BLaER1 (cell line): ENCODE data around the gene SPATA13.

Experiments used
- H3K27ac ChIP-seq: shearing (Covaris generic); formaldehyde crosslinking; 2 replicates; pipeline ENCODE4 v1.8.1; 2022
- H3K27me3 ChIP-seq: shearing (Covaris generic); formaldehyde crosslinking; 2 replicates; pipeline ENCODE4 v1.8.1; 2022
- H3K36me3 ChIP-seq: shearing (Covaris generic); formaldehyde crosslinking; 2 replicates; pipeline ENCODE4 v1.8.1; 2022
- H3K4me1 ChIP-seq: shearing (Covaris generic); formaldehyde crosslinking; 2 replicates; pipeline ENCODE4 v1.8.1; 2022
- H3K4me2 ChIP-seq: shearing (Covaris generic); formaldehyde crosslinking; 2 replicates; pipeline ENCODE4 v1.8.1; 2022
- H3K4me3 ChIP-seq: shearing (Covaris generic); formaldehyde crosslinking; 2 replicates; pipeline ENCODE4 v1.8.1; 2022
- H3K9ac ChIP-seq: shearing (Covaris generic); formaldehyde crosslinking; 2 replicates; pipeline ENCODE4 v1.8.1; 2022
- H3K9me3 ChIP-seq: shearing (Covaris generic); formaldehyde crosslinking; 2 replicates; pipeline ENCODE4 v1.8.1; 2022
- H4K20me1 ChIP-seq: shearing (Covaris generic); formaldehyde crosslinking; 2 replicates; pipeline ENCODE4 v1.8.1; 2022
- Cebpa-rat ChIP-seq: shearing (Covaris generic); IDR thresholded peaks from 2 replicates; pipeline ENCODE4 v1.8.1; 2022

The SPATA13 gene

DNA sequence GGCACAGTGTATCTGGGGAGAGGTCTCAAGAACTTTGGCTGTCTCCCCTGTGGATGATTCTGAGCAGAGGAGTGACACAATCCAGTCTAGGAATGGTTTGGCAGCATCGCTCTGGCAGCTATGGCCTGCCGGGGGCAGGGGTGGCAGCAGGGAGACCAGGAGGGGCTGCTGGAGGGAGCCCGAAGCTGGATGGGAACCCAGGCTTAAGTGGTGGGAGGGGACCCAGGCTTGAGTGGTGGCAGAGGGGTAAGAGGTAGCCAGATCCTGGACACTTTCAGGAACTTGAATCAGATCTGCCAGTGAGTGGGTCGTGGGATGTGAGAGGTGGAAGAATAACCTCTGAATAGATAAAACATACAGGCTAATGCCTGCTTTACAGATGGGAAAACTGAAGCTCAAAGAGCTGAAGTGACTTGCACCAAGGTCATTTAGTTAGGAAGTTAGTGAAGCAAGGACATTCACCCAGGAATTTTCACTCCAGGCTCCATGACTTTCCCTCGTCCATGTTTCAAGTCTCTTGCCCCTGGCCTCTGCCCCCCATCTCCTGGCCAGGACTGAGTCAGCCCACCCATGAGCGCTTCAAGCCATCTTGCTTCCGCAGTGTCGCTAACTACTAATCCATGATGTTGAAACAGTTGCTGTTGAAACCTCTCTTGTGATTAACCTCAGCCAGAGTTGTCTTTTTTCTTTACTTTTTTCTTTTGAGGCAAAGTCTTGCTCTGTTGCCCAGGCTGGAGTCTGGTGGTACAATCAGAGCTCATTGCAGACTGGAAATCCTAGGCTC is 119.0 kb downstream of the SPATA13 start:
- no peaks in the 10 kb centered on the region for H3K9me3 ChIP-seq
- H3K27ac ChIP-seq, result no peak overlapping the region
- no peak overlapping the region for H3K9ac ChIP-seq
- H4K20me1 ChIP-seq, result no peaks in the 10 kb centered on the region
- H3K36me3 ChIP-seq, result peaks cover 6% of the 10 kb centered on the region; the same call in 1 of the 2 replicates
- no peaks in the 10 kb centered on the region for H3K27me3 ChIP-seq
- H3K4me3 ChIP-seq, result no peak overlapping the region
- H3K4me2 ChIP-seq, result no peak overlapping the region
- TF ChIP-seq Cebpa-rat, result no peak
- peaks cover 58% of the 10 kb centered on the region for H3K4me1 ChIP-seq

DNA sequence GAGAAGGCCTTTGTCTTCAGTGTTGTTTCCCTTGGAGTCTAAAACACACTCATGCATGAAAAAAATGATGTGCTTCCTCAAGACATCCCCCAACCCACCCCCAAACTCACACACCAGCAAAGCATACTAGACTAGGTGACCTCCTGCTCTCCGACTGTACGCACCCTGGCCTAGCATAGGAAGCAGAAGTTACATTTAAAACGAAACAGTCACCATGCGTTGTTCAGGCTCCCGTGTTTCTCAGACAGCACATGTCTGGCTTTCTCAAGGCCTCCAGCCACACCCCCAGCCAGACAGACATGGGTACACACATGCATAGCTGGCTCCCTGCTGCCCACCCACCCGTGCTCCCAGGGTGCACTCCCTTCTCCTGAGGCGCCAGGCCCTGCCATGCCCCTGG is 120.2 kb downstream of the SPATA13 start:
- H3K9ac ChIP-seq, result no peak overlapping the region; the same call in 1 of the 2 replicates

DNA sequence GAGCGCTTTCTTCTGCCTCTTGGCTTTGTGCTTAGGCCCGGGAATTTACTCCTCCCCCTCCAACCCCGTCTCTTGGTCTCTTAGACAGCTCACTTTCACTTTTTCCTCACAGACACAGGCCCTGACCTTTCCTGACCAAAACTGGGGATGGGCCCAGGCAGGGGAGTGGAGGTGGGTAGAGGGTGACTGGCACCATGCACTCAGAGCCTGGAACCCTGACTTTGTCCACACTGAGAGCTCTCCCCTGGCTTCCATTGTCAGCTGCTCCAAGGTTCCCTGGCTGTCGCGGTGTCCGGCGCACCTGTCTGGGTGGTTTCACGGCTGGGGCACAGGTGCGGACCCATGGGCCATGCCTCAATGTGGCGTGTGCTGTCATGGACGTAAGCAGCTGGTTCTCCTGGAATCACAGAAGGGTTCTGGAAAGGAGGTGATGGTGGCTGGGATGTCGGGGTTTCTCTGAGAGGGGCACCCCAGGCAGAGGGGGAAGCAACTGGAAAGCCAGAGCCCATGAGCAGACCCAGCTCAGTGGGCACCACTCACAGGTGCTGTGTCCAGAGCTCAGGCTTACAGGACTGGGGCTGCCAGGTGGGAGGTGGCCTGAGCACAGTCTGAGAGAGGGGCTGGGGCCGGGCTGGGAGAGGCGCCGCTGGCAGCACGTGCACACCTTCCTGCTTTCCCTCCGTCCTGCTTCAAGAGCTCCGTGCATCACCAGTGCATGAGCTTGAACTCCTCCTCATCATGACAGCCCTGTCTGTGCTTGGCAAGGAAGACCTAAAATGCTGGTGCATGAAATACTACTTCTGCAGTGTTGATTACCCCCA is 120.9 kb downstream of the SPATA13 start:
- Histone ChIP-seq H4K20me1 (no peaks in the 10 kb centered on the region), H3K4me2 (peak overlapping the region; percentile 56), H3K9ac (no peak overlapping the region), H3K27me3 (no peaks in the 10 kb centered on the region), H3K36me3 (peaks cover 13% of the 10 kb centered on the region; the same call in 1 of the 2 replicates), H3K4me1 (peaks cover 39% of the 10 kb centered on the region), H3K9me3 (no peaks in the 10 kb centered on the region), H3K27ac (peak overlapping the region; percentile 58), H3K4me3 (no peak overlapping the region)
- no peak for TF ChIP-seq Cebpa-rat

More for the DNA sequence above, 120.2 kb downstream of the SPATA13 start:
- Histone ChIP-seq H3K27me3 (no peaks in the 10 kb centered on the region), H4K20me1 (no peaks in the 10 kb centered on the region), H3K4me3 (no peak overlapping the region), H3K4me1 (peaks cover 46% of the 10 kb centered on the region), H3K36me3 (peaks cover 7% of the 10 kb centered on the region; the same call in 1 of the 2 replicates), H3K4me2 (peak overlapping the region; percentile 56), H3K9me3 (no peaks in the 10 kb centered on the region), H3K27ac (peak overlapping the region; percentile 58)
- TF ChIP-seq Cebpa-rat, result no peak

DNA sequence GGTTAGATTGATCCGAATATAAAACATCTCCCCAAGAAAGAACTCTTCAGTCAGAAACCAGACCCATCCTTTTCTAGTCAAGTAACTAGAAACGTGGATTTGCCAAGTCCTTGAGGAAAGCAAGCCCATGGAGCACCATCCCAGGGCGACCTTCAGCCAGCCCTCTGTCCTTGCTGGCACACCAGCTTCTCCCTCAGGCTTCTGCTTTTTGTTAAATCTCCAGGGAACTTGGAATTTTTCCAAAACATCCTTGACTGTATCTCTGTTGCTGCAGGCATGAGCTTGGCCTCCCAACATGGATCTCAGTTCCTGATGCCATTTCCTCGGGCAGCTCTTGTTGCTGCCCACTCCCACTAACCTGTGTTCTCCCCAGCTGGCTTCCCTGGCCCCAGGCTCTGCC is 121.7 kb downstream of the SPATA13 start:
- Histone ChIP-seq H3K4me3 (no peak overlapping the region), H3K9me3 (no peaks in the 10 kb centered on the region), H3K4me1 (peaks cover 35% of the 10 kb centered on the region), H3K9ac (no peak overlapping the region), H3K4me2 (no peak overlapping the region), H3K27me3 (no peaks in the 10 kb centered on the region), H4K20me1 (no peaks in the 10 kb centered on the region), H3K36me3 (peaks cover 20% of the 10 kb centered on the region; the same call in 1 of the 2 replicates), H3K27ac (no peak overlapping the region)
- TF ChIP-seq Cebpa-rat, result no peak

DNA sequence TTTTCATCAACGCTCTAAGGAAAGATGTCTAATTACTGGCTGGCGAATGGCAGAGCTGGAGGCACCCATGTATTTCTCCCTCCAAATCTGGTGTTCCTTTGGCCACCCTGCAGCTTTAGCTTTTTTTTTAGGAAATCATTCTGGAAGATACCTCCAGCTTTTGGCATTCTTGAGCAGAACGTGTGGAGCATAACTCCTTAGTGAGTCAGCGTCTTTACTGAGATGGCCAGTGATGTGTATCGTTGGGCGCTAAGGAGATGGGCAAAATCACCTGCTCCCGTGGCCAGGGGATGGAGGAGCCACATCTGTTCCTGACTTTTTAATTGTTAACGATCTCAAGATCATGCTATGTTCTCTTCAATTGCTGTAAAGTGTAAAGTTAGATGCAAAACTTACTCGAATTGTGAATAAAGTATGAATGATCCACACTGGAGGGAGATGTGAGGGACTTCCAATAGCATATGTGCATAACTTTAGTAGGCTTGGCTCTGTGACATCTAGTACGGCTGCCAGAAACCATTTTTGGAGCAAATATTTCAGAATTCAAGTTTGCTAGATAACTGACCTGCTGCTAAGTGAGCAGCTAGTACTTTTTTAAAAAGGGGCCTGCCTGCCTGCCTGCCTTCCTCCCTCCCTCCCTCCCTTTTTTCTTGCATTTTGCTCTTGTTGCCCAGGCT is 124.5 kb downstream of the SPATA13 start:
- Histone ChIP-seq H3K4me1 (peaks cover 18% of the 10 kb centered on the region), H3K4me2 (no peak overlapping the region), H3K9me3 (no peaks in the 10 kb centered on the region), H4K20me1 (no peaks in the 10 kb centered on the region), H3K4me3 (no peak overlapping the region), H3K27me3 (no peaks in the 10 kb centered on the region), H3K27ac (no peak overlapping the region), H3K36me3 (peaks cover 29% of the 10 kb centered on the region), H3K9ac (no peak overlapping the region)
- TF ChIP-seq Cebpa-rat, result no peak

DNA sequence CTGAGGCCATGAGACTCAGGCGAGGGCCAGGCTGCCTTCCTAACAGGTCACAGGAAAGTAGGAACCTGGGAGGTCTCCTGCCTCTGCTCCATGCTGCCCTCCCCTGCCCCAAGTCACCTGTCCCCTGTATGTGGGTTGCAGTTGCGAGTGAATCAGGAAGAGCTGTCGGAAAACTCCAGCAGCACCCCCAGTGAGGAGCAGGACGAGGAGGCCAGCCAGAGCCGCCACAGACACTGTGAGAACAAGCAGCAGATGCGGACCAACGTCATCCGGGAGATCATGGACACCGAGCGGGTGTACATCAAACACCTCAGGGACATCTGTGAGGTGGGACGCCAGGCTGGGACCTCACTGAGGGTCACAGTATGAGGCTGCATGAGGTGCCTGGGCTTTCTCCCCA is 126.1 kb downstream of the SPATA13 start:
- Histone ChIP-seq H3K4me1 (peaks cover 2% of the 10 kb centered on the region; the same call in 1 of the 2 replicates), H3K27ac (no peak overlapping the region), H3K36me3 (peaks cover 43% of the 10 kb centered on the region), H3K9me3 (no peaks in the 10 kb centered on the region), H3K4me3 (no peak overlapping the region), H3K4me2 (no peak overlapping the region), H4K20me1 (no peaks in the 10 kb centered on the region), H3K27me3 (no peaks in the 10 kb centered on the region), H3K9ac (no peak overlapping the region)
- no peak for TF ChIP-seq Cebpa-rat

DNA sequence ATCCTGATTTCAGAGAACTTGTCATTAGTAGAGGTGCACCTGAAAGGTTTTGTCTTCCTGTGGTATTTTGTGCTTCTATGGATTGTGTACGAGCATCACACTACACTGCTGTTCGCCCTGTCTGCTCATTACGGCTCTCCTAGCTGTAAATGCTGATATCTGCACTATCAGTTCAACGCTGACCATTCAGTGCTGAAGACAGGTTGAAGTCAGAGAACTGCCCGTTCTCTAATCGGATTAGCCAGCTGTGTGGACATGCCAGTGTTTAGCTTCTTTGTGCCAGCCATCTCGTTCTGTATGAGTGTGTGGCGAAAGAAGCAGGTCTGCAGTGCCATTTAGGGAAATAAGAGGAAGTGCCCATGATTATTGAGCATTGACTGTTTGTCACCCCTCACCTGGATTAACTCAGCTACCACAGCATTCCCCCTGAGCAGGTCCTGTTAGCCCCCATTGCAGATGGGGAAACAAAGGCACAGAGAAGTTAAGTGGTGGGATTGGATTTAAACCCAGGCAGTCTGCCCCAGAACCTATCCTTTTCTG is 127.3 kb downstream of the SPATA13 start:
- Histone ChIP-seq H3K27me3 (no peaks in the 10 kb centered on the region), H3K4me3 (no peak overlapping the region), H3K9ac (no peak overlapping the region), H4K20me1 (no peaks in the 10 kb centered on the region), H3K27ac (no peak overlapping the region), H3K36me3 (peaks cover 52% of the 10 kb centered on the region), H3K4me2 (no peak overlapping the region), H3K9me3 (no peaks in the 10 kb centered on the region), H3K4me1 (no peaks in the 10 kb centered on the region)
- TF ChIP-seq Cebpa-rat, result no peak

DNA sequence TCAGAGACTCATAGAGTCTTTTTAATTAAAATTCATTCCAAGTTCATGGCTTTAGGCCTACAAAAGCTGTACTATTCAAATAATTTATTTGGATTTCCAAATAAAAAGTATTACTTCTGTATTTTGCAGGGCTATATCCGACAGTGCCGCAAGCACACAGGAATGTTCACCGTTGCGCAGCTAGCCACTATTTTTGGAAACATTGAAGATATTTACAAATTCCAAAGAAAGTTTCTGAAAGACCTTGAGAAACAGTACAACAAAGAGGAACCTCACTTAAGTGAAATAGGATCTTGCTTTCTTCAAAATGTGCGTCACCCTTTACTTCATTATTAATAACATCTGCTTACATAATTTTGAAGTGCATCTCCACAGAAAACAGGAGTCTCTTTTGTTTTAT is 128.3 kb downstream of the SPATA13 start:
- Histone ChIP-seq H3K9me3 (no peaks in the 10 kb centered on the region), H3K4me2 (no peak overlapping the region), H3K4me1 (no peaks in the 10 kb centered on the region), H4K20me1 (no peaks in the 10 kb centered on the region), H3K9ac (no peak overlapping the region), H3K27me3 (no peaks in the 10 kb centered on the region), H3K4me3 (no peak overlapping the region), H3K27ac (no peak overlapping the region), H3K36me3 (peaks cover 56% of the 10 kb centered on the region)
- TF ChIP-seq Cebpa-rat, result no peak

DNA sequence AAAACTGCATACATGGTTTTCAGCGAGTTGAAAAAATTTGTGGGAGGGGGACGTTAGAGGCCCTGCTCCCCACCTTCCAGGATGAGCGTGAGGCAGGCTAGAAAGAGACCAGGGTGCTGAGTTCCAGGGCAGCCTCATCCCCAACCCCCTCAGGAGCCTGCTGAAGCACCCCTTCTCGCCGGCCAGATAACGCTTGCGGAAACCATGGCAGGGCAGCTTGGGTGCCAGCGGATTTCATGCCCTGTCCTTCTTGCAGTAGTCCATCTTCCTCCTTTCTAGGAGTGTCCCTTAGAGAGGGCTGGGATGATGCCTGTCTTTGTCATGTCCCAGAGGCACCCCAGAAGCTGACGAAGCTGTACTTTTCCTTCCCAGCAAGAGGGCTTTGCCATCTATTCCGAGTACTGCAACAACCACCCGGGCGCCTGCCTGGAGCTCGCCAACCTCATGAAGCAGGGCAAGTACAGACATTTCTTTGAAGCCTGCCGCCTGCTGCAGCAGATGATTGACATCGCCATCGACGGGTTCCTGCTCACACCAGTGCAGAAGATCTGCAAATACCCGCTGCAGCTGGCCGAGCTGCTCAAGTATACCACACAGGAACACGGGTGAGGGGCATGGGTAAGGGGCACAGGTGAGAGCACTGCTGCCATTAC is 129.9 kb downstream of the SPATA13 start:
- Histone ChIP-seq H3K4me1 (no peaks in the 10 kb centered on the region), H3K9ac (no peak overlapping the region), H4K20me1 (no peaks in the 10 kb centered on the region), H3K4me2 (no peak overlapping the region), H3K36me3 (peaks cover 62% of the 10 kb centered on the region), H3K4me3 (no peak overlapping the region), H3K9me3 (no peaks in the 10 kb centered on the region), H3K27ac (no peak overlapping the region), H3K27me3 (no peaks in the 10 kb centered on the region)
- no peak for TF ChIP-seq Cebpa-rat
